SU-DHL-6 (cell line): ENCODE measurements around the gene KLK13.

Experiments
- H2AFZ ChIP-seq: fragments of 200-600 bp; sonication (generic); 2 replicates; pipeline ENCODE4 v1.6.1; 2014; ENCODE audit warnings: low read depth, mild to moderate bottlenecking, moderate library complexity, mixed read lengths, antibody characterized with exemption, low read length; ENCODE audit not compliant: severe bottlenecking
- H3F3A ChIP-seq: fragments of 200-600 bp; shearing (Covaris generic); 2 replicates; pipeline ENCODE4 v1.6.0; 2016; ENCODE audit warnings: antibody characterized with exemption, mild to moderate bottlenecking; ENCODE audit not compliant: insufficient read depth
- H3K27ac ChIP-seq: fragments of 200-600 bp; sonication (generic); 2 replicates; pipeline ENCODE4 v1.5.1; 2016; ENCODE audit warnings: low read depth, mild to moderate bottlenecking, low read length, moderate library complexity, mixed read lengths
- H3K27me3 ChIP-seq: fragments of 200-600 bp; sonication (generic), shearing (Covaris generic); 2 replicates; pipeline ENCODE4 v1.6.0; 2014; ENCODE audit warnings: mild to moderate bottlenecking, low read length
- H3K36me3 ChIP-seq: fragments of 200-600 bp; sonication (generic); 2 replicates; pipeline ENCODE4 v1.6.1; 2014; ENCODE audit warnings: mild to moderate bottlenecking, low read length, mixed read lengths
- H3K4me2 ChIP-seq: fragments of 300-600, 200-600 bp; shearing (Covaris generic), sonication (generic); 2 replicates; pipeline ENCODE4 v1.6.0; 2014; ENCODE audit warnings: low read length, low read depth, mild to moderate bottlenecking; ENCODE audit not compliant: poor library complexity, severe bottlenecking
- H3K4me3 ChIP-seq: fragments of 200-600 bp; sonication (generic); 2 replicates; pipeline ENCODE4 v1.5.1; 2014; ENCODE audit warnings: antibody characterized with exemption, low read length, mild to moderate bottlenecking, mixed read lengths; ENCODE audit not compliant: insufficient read depth, poor library complexity, severe bottlenecking
- H3K79me2 ChIP-seq: fragments of 200-600 bp; sonication (generic); 2 replicates; pipeline ENCODE4 v1.6.1; 2014; ENCODE audit warnings: mild to moderate bottlenecking, low read length, moderate library complexity; ENCODE audit not compliant: insufficient read depth
- H3K9ac ChIP-seq: fragments of 200-600 bp; sonication (generic); 2 replicates; pipeline ENCODE4 v1.7.0; 2014; ENCODE audit warnings: mild to moderate bottlenecking, low read length
- H3K9me2 ChIP-seq: fragments of 200-600 bp; sonication (generic); replicated peaks from 2 replicates; pipeline ENCODE4 v1.6.1; 2014; ENCODE audit warnings: low read length; ENCODE audit not compliant: insufficient read depth
- H3K9me3 ChIP-seq: fragments of 200-600 bp; sonication (generic); 2 replicates; pipeline ENCODE4 v1.6.1; 2014; ENCODE audit warnings: low read length, mixed read lengths; ENCODE audit not compliant: insufficient read depth
- H4K20me1 ChIP-seq: fragments of 200-600 bp; sonication (generic); 2 replicates; pipeline ENCODE4 v1.6.1; 2014; ENCODE audit warnings: low read depth, mild to moderate bottlenecking, antibody characterized with exemption, low read length, moderate library complexity, mixed read lengths
- EZH2phosphoT487 ChIP-seq: fragments of 200-600 bp; sonication (generic), shearing (Covaris generic); conservative IDR thresholded peaks from 2 replicates; pipeline ENCODE4 v1.6.1; 2018; ENCODE audit warnings: mild to moderate bottlenecking, antibody characterized with exemption, low read length, moderate library complexity, mixed read lengths
- TF ChIP-seq, protein P1 (sequence below): fragments of 200-600 bp; sonication (generic); IDR thresholded peaks from one replicate; pipeline ENCODE4 v1.5.1; 2017; ENCODE audit warnings: antibody characterized with exemption, mild to moderate bottlenecking, low read length, moderate library complexity; ENCODE audit not compliant: insufficient read depth, poor library complexity, severe bottlenecking

KLK13 gene

DNA sequence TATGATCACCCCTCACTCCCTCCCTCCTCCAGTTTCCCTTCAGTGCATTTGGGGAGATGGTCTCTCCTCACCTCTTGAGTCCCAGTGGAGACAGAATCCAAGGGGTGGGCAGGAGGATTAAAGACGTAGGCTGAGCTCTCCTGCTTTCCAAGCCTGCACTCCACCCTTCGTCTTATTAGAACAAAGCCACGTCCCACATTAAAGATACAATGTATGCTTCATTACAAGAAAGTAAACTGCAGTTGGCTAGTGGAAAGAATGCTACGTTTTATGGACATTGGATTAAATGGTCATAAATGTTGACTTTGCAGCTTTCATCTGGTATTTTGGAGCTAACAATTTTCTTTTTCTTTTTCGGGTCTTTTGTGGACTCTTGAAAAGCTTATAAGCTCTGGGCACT, 37.0 kb downstream of the KLK13 start:
- Histone ChIP-seq H3K9me3 (no peaks in the 10 kb centered on the region), H3F3A (no peaks in the 10 kb centered on the region), H3K9me2 (no peaks in the 10 kb centered on the region), H3K27me3 (no peaks in the 10 kb centered on the region), H4K20me1 (no peaks in the 10 kb centered on the region), H3K4me3 (no peak overlapping the region), H2AFZ (no peak overlapping the region), H3K27ac (no peak overlapping the region), H3K79me2 (no peaks in the 10 kb centered on the region), H3K9ac (no peak overlapping the region), H3K4me2 (no peak overlapping the region), H3K36me3 (no peaks in the 10 kb centered on the region)
- no peak for TF ChIP-seq EZH2phosphoT487
- TF ChIP-seq, protein P1, sequence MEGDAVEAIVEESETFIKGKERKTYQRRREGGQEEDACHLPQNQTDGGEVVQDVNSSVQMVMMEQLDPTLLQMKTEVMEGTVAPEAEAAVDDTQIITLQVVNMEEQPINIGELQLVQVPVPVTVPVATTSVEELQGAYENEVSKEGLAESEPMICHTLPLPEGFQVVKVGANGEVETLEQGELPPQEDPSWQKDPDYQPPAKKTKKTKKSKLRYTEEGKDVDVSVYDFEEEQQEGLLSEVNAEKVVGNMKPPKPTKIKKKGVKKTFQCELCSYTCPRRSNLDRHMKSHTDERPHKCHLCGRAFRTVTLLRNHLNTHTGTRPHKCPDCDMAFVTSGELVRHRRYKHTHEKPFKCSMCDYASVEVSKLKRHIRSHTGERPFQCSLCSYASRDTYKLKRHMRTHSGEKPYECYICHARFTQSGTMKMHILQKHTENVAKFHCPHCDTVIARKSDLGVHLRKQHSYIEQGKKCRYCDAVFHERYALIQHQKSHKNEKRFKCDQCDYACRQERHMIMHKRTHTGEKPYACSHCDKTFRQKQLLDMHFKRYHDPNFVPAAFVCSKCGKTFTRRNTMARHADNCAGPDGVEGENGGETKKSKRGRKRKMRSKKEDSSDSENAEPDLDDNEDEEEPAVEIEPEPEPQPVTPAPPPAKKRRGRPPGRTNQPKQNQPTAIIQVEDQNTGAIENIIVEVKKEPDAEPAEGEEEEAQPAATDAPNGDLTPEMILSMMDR = no peak

DNA sequence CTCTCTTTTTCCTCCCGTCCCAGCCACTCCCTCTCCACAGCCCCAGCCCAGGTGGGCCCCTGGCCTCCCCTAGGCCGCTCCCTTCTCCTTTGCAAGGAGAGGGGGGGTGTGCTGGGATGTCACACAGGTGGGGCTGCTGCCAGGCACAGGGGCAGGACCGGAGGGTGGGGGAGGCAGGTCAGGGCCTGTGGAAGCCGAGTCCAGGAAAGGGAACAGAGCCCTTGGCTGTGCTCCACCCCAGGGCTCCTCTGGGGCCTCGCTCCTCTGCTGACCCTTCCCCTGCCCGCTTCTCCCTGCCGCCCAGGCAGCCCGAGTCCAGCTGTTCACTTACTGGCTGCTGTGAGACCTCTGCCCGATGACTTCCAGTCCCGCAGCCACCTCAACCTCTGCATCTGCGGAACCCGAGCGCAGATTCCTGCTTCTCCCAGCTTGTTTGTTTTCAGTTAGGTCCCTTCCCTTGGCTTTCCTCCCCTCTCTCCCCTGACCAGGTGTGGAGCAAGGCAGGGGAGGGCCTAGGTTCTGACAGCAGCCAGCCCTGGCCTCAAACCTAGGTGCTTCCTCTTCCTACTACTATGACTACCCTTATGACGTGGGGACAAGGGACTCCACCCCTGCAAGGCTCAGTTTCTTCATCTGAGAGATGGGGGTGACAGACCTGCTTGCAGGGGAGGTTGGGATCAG, 37.6 kb downstream of the KLK13 start:
- Histone ChIP-seq H3K79me2 (no peaks in the 10 kb centered on the region), H3K4me2 (no peak overlapping the region), H2AFZ (no peak overlapping the region), H3K4me3 (no peak overlapping the region), H3K9ac (no peak overlapping the region), H3K27ac (no peak overlapping the region), H3F3A (no peaks in the 10 kb centered on the region), H3K9me3 (no peaks in the 10 kb centered on the region), H4K20me1 (no peaks in the 10 kb centered on the region), H3K9me2 (no peaks in the 10 kb centered on the region), H3K36me3 (no peaks in the 10 kb centered on the region), H3K27me3 (no peaks in the 10 kb centered on the region)
- no peak for TF ChIP-seq EZH2phosphoT487
- TF ChIP-seq, protein P1 = no peak

DNA sequence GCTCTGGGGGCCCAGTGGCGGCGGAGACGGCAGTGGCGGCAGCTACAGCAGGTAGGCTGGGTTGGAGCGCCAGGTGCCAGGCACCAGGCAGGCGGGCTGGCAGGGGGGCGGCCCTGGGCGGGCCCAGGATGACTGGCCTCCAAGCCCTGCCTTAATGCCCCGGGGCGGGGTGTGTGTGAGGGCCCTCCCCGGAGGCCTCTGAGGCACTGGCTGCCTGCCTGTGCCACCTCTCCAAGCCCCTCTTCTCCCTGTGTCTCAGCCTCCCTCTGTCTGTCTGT, 38.4 kb downstream of the KLK13 start, which contains the start of gene KLK11:
Gene KLK11 (minus strand): TSS at position 63 of the 278 bp plus-strand sequence. CDS start 985 bp downstream, outside the sequence.
- no peak within 1 kb of the TSS for H3K4me2 ChIP-seq
- no peaks in the 10 kb centered on the region for H3K27me3 ChIP-seq
- no peaks in the 10 kb centered on the region for H4K20me1 ChIP-seq
- no peaks in the 10 kb centered on the region for H3K79me2 ChIP-seq
- H3K27ac ChIP-seq = no peak within 1 kb of the TSS
- no peak within 1 kb of the TSS for H3K9ac ChIP-seq
- H3K9me3 ChIP-seq = no peaks in the 10 kb centered on the region
- H3K4me3 ChIP-seq = no peak within 1 kb of the TSS
- TF ChIP-seq, protein P1 = no peak
- no peak for TF ChIP-seq EZH2phosphoT487
- H3K9me2 ChIP-seq = no peaks in the 10 kb centered on the region
- no peak within 1 kb of the TSS for H2AFZ ChIP-seq
- no peaks in the 10 kb centered on the region for H3F3A ChIP-seq
- H3K36me3 ChIP-seq = no peaks in the 10 kb centered on the region
